CD4-positive, alpha-beta T cell treated with Interferon gamma for 1 hour (primary cell): ENCODE data around the gene RHOT1.
"Not testable (repeated sequence)": the region's sequence is repeated elsewhere in the genome, so short reads cannot be mapped to it uniquely, and the experiment has no call there.

Experiments
- DNase-seq: peaks from one replicate; pipeline ENCODE4 v3.0.0-alpha.2; 2020

Gene RHOT1

DNA sequence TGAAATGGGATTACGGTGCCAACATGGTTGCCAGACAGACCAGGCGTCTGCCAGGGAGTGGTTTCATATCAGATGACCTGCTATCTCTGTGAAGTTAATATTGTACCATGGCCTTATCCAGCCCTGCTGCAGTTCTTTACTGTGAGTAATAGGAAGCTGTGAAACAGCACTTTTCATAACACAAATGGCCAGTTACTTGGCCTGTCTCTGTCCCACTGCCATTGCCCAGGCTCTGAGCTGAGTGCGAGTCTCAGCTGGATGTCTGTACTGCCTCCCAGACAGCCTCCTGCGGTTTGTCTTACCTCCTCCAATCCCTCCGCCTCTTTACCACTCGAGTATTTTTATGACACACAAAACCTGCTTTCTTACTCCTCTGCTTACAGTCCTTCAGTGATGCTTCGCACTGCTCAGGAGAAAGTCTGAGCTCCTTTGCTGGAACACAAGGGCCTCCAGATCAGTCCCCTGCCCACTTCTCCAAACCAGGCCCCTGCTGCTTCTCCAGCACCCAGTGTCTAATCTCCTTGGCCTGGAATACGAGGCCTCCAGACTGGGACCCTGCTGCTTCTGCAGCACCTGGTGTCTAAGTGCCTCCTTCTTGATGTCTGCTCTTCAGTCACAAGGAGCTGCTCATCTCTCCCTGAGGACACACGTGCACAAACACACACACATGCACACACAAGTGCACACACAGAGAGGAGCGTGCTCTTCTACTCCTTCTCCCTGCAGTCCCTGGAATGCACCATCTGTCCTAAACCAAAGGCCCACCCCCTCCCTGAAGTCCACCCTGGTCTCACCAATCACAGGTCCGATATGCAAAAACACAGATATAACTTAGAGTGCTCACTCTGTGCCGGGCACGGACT lies 17.1 kb upstream of the RHOT1 start:
- DNase-seq, result no peak

DNA sequence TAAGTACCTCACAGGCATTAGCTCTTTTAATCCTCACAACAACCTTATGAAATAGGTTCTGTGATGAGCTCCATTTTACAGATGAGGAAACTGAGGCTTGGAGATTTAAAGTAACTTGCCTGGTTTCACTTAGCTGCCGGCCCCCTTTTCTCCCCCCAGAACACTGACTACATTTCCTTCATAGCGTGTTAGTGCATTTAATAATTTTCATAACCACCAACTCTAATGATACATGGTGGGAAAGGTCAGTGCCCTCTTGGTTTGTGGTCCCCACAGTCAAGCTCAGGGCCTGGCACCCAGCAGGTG lies 16.5 kb upstream of the RHOT1 start:
- no peak for DNase-seq

DNA sequence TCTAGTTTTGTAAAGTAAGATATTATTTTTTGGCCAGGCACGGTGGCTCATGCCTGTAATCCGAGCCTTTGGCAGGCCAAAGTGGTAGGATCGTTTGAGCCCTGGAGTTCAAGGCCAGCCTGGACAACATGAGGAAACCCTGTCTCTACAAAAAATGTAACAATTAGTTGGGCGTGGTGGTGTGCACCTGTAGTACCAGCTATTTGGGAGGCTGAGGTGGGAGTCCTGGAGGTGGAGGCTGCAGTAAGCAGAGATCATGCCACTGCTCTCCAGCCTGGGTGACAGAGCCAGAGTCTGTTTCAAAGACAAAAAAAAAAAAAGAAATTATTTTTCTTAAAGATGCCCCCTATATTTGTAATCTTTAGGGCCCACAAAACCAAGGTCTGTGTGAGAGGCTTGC lies 16.0 kb upstream of the RHOT1 start:
- no peak for DNase-seq

DNA sequence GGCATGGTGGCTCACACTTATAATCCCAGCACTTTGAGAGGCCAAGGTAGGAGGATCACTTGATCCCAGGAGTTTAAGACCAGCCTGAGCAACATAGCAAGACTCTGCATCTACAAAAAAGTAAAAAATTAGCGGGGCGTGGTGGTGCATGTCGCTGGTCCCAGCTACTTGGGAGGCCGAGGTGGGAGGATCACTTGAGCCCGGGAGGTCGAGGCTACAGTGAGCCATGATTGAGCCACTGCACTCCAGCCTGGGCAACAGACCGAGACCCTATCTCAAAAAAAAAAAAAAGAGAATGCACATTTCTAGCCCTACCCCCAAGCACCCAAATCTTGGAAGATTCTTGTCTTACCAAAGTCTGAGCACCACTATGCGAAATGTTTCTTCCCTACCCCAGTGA lies 15.6 kb upstream of the RHOT1 start:
- no peak for DNase-seq

DNA sequence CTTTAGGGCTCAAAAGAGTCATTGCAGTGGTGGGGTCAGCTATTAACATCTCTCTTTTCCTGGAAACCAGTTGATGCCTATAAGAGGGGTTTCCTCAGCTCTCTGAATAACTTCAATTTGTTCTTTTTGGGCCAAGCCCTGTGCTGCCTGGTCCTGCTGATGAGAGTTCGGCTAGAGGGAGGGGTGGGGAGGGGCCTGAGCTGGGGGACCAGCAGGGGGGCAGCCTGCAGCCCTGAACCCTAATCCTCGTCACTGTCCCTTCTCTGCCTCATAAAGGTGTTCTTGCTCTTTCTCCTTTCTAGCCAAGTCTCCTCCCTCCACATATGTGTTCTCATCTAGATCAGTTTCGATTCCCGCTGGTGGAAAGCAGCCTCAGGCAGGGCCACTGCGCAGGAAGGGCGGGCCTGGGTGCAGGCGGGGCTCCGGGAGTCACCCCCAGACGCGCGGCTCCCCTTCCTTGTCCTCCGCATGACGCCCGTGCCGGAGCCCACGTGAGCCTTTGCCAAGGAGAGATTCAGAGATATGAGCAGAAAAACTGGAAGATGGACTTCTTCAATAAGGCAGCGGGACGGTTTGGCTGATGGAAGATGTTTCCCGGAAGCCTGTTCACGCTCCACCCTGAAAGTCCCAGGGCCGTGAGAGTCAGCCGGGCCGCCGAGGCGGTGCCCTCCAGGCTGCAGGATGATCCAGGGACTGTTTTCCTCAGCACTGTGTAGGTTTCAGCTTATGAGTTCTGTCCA lies 15.0 kb upstream of the RHOT1 start:
- DNase-seq, result peak; percentile 87

DNA sequence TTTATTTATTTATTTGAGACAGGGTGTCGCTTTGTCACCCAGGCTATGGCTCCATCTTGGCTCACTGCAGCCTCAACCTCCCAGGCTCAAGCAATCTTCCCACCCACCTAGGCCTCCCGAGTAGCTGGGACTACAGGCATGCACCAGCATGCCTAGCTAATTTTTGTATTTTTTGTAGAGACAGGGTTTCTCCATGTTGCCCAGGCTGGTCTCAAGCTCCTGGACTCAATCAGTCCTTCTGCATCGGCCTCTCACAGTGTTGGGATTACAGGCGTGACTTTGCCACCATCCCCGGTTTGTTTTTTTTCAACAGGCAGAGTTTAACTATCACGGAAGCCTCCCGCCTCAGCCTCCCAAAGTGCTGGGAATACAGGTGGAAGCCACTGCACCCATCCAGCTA lies 13.8 kb upstream of the RHOT1 start:
- DNase-seq, result not testable (repeated sequence)

DNA sequence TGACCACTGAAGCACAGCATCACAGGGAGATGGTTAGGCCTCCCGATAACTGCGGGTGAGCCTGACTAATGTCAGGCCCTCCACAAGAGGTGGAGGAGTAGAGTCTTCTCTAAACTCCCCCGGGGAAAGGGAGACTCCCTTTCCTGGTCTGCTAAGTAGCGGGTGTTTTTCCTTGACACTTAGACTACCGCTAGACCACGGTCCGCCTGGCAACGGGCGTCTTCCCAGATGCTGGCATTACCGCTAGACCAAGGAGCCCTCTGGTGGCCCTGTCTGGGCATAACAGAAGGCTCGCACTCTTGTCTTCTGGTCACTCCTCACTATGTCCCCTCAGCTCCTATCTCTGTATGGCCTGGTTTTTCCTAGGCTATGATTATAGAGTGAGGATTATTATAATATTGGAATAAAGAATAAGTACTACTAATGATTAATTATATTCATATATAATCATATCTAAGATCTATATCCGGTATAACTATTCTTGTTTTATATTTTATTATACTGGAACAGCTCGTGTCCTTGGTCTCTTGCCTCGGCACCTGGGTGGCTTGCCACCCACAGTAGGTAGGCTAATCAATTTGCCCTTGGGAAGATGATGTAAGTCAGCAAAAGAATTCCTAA lies 6.7 kb upstream of the RHOT1 start:
- DNase-seq, result peak; percentile 28

DNA sequence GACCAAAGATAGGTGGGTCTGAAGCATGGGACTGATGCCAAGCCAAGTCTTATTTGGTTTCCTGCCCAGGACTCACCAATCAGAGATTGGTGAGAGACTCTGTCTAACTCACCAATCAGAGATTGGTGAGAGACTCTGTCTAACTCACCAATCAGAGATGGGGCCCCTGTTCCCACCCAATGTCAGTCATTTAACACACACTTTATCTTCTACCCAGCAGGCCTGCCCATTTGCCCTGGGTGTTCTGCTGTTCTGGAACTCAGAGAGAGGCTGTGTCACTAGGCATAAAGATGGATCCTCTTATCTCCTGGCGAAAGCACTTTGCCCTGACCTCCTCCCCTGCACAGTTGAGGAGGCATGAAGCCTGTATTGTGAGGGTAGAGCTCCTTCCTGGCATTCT lies 5.4 kb upstream of the RHOT1 start:
- DNase-seq, result no peak

DNA sequence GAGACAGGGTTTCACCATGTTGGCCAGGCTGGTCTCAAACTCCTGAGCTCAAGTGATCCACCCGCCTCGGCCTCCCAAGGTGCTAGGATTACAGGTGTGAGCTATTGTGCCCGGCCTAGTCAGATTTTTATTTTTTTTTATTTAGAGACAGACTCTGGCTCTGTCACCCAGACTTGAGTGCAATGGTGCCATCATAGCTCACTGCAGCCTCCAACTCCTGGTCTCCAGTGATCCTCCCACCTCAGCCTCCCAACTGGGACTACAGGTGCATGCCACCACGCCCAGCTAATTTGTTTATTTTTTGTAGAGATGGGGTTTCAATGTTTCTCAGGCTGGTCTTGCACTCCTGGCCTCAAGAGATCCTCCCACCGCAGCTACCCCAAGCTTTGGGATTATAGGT lies 2.8 kb upstream of the RHOT1 start:
- DNase-seq, result not testable (repeated sequence)

DNA sequence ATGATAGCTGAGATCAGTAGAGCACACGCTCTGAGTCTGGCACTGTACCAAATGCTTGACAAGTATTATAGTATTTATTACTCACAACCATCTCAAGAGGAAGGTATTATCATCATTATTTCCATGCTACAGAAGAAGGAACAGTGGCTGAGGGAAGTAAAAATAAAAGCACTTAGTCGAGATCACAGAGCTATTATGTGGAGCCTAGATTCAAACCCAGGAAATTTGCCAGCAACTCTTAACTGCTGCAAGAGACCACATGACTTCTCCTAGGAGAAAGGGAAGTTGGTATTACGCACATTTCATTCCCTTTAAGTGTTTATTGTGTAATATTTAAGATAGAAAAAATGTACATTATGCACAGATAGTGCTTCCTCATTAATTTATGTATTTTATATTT lies 1.0 kb upstream of the RHOT1 start:
- peak; percentile 29 for DNase-seq

DNA sequence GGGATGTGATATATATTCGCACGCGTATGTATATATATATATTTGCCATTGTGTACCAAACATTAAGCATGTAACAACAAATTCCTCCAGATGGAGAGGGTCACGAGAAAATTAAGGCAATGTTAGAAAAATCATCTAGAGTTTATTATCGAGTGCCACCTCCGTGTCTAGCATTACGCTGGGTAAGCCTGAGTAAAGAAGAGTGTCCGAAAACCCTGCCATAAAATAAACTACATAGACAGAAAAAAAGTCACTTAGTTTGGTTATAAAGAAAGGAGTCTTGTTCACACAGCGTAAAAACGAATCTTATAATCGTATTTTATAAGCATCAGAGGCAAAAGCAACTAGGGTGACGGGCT lies 644 bp upstream of the RHOT1 start:
- no peak for DNase-seq

DNA sequence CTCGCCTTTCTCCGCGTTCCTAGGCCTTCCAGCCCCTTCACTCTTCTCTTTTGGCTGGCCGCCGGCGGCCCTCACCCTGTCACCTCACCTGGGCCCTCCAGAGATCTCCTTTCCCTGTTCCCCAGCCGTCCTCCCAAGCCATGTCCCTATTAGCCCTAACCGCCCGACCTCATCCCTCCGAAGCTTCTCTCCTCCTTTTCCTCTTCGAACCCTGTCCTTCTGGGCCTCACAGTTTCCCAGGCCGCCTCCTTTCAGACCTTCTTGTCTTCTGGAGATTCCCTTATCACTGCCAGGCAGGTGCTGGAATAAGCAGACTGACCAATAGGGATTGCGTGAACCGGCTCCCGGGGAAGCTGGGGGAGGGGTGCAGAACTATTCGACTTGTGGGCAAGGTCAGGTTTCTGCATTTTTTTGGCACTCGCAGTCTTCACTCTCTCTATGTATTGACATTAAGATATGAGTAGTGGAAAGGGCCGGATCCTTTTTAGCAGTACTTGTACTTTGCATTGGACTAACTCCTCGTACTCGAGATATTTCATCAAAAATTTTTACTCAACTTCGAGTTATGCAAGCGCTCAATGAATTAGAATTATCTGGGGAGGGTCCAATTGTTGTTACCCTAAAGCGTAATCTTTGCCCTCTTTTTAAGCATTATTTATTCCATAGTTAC lies 690 bp downstream of the RHOT1 start:
- peak; percentile 10 for DNase-seq

DNA sequence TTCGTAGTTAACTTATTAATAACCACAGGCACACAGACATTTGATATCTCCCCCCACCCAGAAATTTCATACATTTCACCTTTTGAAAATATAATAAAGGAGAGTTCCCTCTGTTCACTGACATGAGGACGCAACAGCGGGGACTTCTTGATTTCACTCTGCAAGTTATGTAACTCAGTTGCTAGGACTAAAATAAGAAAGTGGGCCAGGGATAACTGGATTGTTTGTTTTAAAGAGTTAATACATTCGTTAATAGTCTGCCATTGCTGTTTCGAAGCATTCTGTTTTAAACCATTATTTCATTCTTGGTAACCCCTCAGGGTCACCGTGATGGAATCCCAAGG lies 1.2 kb downstream of the RHOT1 start:
- DNase-seq, result no peak

DNA sequence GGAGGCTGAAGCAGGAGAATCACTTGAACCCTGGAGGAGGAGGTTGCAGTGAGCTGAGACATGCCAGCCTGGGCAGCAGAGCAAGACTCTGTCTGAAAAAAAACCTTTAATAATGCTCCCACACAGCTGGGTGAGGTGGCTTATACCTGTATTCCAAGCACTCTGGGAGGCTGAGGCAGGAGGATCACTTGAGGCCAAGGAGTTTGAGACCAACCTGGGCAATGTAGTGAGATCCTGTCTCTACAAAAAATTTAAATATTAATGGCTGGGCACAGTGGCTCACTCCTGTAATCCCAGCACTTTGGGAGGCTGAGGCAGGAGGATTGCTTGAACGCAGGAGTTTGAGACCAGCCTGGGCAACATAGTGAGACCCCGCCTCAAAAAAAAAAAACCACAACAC lies 2.1 kb downstream of the RHOT1 start:
- not testable (repeated sequence) for DNase-seq

DNA sequence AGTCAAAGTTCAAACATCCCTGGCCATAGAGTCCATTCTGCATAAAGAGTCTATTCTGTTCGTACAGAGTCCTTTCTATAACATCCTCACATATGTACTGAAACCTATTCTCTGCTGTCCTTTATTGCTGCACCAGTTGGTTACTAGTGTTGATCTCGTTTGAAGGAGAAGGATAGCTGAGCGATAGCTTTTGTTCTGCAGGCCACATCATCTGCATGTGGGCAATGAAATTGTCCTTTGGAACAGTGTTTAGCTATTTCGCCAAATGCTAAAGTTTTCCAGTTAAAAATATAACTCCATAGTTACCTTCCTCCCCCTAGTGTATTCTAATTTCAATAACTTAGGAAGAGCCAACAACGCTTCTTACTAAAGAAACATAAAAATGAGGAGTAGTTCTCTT lies 6.0 kb downstream of the RHOT1 start:
- no peak for DNase-seq

DNA sequence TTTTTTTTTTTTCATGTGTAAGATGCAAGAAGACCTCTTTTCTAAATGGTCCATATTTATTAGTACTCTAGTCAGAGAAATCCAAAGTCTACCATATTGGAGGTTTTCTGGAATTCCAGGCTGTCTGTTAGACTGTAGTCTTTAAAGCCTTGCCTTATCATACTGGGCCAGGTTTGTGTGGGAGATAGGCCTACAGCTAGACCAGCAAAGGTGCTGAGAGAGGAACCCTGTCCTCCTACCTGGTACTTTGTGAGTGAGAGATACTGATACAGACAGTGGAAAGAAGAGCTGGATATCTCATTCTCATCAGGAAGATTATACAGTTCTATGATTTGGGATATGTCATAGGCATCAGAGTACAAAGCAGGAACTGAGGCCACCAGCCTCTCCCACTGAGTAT lies 8.1 kb downstream of the RHOT1 start:
- DNase-seq, result no peak

DNA sequence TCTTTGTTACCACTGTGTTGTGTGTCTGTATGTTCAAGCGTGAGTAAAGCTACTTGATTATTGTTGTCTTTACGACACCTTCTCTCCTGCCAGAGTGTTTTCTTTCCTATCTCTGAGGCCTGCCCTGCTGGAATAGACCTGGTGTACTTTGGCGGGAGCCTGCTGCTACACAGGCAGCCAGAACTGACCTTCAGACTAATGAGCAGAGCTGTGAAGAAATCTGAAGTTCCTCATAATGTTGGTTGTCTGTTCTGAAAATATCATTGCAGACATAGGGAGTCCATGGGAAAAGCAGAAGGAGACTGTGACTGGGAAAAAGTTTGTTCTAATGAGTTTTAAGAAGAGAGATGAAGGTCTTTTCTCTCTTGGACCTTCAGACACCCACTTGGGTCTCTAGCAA lies 9.8 kb downstream of the RHOT1 start:
- DNase-seq, result no peak

DNA sequence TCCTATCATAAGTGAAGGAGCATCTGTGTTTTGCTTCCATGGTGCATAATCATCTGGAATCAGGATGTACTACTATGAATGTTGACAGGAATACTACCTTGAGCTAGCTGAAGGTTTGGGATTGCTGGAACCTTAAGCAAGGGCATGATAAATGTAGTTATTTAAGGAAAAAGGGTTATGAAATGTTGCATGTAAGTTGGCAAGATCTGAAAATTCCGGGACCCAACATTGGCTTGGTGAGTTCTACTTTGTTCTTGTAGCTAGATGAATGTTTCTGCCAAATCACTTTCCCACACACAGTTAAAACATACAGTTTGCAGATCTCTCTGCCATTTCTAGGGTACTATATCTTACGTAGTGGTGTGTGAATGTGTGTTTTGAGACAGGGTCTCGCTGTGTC lies 13.6 kb downstream of the RHOT1 start:
- no peak for DNase-seq

DNA sequence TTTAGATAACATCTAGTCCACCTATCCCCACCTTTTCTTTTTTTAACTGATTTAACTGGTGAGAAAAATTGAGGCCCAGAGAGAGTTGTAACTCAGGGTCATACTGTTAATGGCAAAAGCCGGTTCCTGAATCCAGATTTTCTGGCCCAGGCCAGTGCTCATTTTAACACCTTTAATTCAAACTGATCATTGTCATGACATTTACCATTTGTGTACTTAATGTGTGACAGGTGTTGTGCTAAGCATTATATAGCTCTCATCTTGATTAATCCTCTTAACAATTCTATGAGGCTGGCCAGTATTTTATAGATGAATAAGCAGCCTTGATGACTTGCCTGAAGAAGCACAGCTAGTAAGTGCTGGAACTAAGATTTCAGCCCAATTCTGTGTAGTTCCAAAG lies 14.4 kb downstream of the RHOT1 start:
- DNase-seq, result no peak

DNA sequence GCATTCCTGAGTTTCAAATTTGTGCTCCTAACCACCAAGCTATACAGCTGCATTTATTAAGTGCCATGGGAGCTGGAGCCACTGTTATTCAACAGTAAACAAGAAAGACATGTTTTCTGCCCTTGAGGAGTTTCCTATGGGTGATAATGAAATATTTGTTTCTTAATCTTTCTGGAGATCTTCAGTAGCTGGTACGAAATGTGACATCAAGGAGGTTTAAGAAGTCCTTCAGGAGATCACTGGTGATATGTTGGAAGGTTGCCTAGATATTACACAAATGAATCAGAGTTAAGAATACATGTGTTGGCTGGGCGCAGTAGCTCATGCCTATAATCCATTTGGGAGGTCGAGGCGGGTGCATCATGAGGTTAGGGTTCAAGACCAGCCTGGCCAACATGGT lies 14.9 kb downstream of the RHOT1 start:
- no peak for DNase-seq

DNA sequence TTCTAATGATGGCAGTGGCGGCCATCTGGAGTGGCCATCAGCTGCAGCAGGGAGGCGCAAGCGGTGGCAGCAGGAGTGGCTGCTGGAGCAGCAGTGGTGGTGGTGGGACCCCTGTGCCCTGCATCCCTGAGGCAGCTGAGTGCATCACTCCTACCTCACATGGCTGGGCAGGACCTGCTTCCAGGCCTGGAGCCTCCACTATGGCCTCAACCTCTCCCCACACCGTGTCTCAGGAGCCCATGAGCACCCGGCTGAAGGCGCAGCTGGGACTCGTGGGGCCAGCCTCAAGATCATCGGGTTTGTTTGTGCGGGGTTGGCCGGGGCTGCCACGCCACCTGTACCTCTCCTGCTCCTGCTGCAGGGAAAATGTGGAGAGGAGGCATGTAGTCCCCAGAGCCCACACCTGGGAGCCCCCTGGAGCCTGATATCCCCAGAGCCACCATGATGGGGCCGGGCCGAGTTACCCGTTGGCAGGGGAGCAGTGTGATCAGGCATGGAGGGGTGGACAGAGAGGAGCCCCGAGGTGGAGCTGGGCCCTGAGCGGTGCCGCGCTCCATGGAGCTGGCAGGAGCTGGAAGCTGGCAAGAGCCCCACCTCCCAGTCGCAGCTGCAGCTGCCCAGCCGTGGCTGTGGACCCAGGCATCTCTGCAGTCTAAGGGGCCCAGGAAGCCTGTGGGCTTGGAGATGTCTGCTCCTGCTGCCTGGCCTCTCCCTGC lies 16.7 kb downstream of the RHOT1 start:
- no peak for DNase-seq

DNA sequence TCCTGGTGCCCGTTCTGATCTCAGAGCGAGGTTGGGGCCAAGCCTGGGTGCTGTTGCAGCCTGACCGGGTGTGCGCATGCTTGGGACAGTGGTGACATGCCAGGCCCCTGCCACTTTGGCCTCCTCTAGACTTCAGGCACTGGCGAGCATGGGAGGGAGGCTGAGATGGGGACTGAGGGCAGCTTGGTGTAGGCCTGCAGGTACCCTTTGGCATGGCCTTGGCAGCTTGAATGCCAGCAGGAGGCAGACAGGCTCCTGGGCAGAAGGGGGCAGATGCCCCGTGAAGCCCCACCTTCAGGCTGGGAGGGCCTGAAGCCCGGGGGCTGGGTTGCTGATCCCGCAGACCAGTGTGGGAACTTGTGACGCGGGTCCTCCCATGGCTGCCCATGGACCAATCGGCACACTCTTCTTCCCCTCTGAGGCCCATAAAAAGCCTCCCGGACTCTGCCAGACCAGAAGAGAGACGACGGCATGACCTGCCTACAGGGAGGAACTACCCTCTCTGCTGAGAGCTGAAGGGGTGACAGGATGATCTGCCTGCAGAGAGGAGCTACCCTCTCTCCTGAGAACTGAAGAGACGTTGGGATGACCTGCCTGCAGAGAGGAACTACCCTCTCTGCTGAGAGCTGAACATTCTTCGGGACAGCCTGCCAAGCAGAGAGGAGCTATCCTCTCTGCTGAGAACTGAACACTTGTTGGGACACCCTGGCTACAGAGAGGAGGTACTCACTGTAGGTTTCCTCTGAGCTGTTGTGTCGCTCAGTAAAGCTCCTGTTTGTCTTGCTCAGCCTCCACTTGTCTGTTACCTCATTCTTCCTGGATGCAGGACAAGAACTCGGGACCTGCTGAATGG lies 17.5 kb downstream of the RHOT1 start:
- DNase-seq, result no peak
